ENCODE measurements around the gene BIN1. TPM values are rescaled to one million over a fixed set of nuclear protein-coding genes. Genes with fewer than 3 reads are reported as not detected.

The BIN1 gene
- total RNA-seq, 1 experiment from 2014 or later = 90.4 TPM

GRCh38 chr2:127025359-127026166 lies 81.4 kb downstream of the BIN1 start:
- DNase-seq = peak; percentile 42 to 43
- Histone ChIP-seq H3K36me3 (no peaks in the 10 kb centered on the region), H3K4me3 (peak overlapping the region; percentile 32), H3K27me3 (no peaks in the 10 kb centered on the region), H3K27ac (no peak overlapping the region), H3K9me3 (replicated peaks) (no peaks in the 10 kb centered on the region), H3K4me1 (no peaks in the 10 kb centered on the region)

DNA sequence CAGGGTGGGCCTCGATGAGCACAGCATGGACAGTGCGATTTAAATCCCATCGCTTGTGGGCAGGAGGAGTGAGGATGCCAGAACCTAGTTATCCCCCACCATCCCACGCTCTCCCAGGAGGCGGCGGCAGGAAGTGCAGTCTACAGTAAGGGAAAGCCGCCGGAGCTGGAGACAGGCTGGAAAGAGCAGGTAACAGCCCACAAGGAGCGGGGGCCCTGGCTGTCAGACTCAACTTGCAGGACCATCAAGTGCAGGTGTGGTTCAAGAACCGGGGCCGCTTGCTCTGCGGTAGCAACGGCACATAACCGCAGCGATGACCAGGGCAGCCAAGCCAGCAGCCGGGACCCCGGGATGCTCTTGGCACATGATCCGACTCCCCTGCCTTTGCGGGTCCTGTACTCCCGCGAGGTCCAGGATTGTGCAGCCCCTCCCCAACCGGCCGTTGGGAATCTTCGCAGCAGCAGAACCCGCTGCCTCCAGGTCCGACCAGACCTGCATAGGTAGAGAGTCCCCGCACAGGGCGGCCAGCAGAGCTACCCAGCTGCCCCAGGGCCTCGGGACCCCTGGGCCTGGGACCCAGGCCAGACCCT lies 82.1 kb downstream of the BIN1 start:
- Histone ChIP-seq H3K27ac (no peak overlapping the region), H3K27me3 (no peaks in the 10 kb centered on the region), H3K36me3 (no peaks in the 10 kb centered on the region), H3K4me3 (no peak overlapping the region), H3K9me3 (replicated peaks) (no peaks in the 10 kb centered on the region), H3K4me1 (no peaks in the 10 kb centered on the region)
- no peak for DNase-seq

DNA sequence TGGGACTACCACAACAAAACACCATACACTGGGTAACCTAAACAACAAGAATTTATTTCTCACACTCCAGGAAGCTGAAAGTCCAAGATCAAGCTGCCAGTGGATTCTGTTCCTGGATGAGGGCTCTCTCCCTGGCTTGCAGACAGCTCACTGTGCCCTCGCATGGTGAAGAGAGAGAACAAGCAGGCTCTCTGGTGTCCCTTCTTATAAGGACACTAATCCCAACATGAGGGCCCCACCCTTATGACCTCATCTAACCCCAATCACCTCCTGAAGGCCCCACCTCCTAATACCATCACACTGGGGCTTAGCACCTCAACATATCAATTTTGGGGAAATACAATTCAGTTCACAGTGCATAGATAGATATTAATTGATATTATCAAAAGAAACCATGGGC lies 83.5 kb downstream of the BIN1 start:
- H3K4me1 ChIP-seq = no peaks in the 10 kb centered on the region
- DNase-seq = no peak
- H3K27ac ChIP-seq = no peak overlapping the region
- H3K36me3 ChIP-seq = no peaks in the 10 kb centered on the region
- H3K9me3 ChIP-seq (replicated peaks) = no peaks in the 10 kb centered on the region
- no peak overlapping the region for H3K4me3 ChIP-seq
- no peaks in the 10 kb centered on the region for H3K27me3 ChIP-seq

DNA sequence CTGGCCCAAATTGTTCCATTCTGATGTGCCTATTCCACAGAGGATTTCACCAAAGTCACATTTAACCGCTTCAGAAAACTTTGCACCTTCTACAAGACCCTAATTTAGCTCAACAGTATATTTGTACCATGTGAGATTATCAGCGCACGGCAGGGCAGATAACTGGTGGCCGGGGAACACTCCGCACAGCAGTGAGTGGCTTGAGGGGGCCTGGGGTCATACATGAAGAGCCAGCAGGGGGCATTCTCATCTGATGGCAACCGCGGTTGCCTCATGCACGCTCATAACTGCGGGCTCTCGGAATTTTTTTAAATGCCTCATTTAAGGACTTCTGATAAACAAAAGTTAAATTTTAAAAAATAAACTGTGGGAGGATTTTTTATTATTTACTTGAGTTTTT lies 84.1 kb downstream of the BIN1 start:
- H3K9me3 ChIP-seq (replicated peaks) = no peaks in the 10 kb centered on the region
- no peak for DNase-seq
- no peak overlapping the region for H3K4me3 ChIP-seq
- H3K27ac ChIP-seq = no peak overlapping the region
- no peaks in the 10 kb centered on the region for H3K27me3 ChIP-seq
- H3K4me1 ChIP-seq = no peaks in the 10 kb centered on the region
- no peaks in the 10 kb centered on the region for H3K36me3 ChIP-seq

- Histone ChIP-seq H3K4me1 (no peaks in the 10 kb centered on the region), H3K4me3 (no peak overlapping the region), H3K9me3 (replicated peaks) (no peaks in the 10 kb centered on the region), H3K27me3 (no peaks in the 10 kb centered on the region), H3K36me3 (no peaks in the 10 kb centered on the region), H3K27ac (no peak overlapping the region)
- no peak for DNase-seq
These were observed 86.4 kb downstream of the BIN1 start for GRCh38 chr2:127020536-127020935.

- no peaks in the 10 kb centered on the region for H3K27me3 ChIP-seq
- no peaks in the 10 kb centered on the region for H3K9me3 ChIP-seq (replicated peaks)
- no peak for DNase-seq
- H3K4me1 ChIP-seq = no peaks in the 10 kb centered on the region
- H3K36me3 ChIP-seq = no peaks in the 10 kb centered on the region
- no peak overlapping the region for H3K4me3 ChIP-seq
- no peak overlapping the region for H3K27ac ChIP-seq
These were observed 89.4 kb downstream of the BIN1 start for GRCh38 chr2:127017548-127017947.

DNA sequence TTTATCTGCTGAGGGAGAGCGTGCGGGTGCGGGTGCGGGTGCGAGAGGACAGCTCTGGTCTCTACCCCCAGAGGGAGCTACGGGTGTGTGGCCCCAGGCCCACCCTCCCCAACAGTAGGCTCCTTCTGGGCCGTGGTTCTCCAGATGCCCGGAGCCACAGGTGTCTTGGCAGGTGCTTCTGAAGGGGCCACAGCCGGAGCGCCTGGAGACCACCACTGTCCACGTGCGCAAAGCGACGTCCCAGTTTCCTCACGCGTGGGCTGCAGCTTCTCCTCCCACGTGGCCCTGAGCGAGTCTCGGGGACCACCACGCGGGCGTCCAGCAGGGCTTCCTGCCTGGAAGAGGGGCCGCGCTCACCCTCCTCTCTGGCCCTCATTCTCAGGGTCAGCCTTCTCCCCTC lies 90.6 kb downstream of the BIN1 start:
- DNase-seq = no peak
- Histone ChIP-seq H3K4me1 (no peaks in the 10 kb centered on the region), H3K9me3 (replicated peaks) (no peaks in the 10 kb centered on the region), H3K4me3 (no peak overlapping the region), H3K36me3 (no peaks in the 10 kb centered on the region), H3K27ac (no peak overlapping the region), H3K27me3 (no peaks in the 10 kb centered on the region)

DNA sequence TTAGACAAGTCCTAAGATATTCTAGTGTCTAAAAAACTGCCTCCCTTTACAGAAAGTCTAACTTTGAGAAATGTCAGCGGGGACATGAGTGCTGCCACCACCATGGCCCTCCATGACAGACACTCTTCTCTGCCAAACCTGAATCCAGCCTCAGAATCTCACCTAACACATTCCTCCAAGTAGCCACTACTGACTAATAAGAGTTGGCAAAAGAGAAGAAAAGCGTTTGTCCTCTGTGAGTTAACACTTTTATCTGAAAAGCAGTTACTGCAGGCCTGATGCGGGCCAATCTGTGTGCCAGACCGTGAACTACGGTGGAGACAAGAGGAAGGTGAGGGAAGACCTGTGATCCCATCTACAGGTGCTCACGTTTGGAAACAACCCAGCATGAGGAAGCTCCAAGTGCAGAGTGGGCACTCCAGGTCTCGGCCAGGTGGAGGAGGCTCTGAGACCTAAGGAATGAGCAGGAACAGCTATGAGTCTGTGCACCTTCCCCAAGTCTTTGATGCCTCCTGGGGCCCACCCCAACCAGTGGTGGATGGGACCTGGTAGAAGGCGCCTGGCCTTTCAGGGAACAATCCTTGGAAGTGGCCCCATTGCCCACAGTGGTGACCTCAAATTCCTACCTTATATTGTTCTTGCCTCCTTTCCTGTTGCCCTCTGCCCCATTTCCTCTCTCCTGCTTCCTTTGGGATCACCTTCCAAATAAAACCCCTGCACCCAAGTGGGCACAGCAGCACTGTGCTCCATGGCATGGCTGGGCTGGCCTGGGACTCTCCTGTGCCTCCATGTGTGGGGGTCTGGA lies 91.6 kb downstream of the BIN1 start:
- Histone ChIP-seq H3K4me1 (no peaks in the 10 kb centered on the region), H3K27ac (no peak overlapping the region), H3K27me3 (no peaks in the 10 kb centered on the region), H3K9me3 (replicated peaks) (no peaks in the 10 kb centered on the region), H3K4me3 (no peak overlapping the region), H3K36me3 (no peaks in the 10 kb centered on the region)
- DNase-seq = no peak

- no peak for DNase-seq
- H3K27ac ChIP-seq = no peak overlapping the region
These were observed 92.3 kb downstream of the BIN1 start for GRCh38 chr2:127014630-127015029.

DNA sequence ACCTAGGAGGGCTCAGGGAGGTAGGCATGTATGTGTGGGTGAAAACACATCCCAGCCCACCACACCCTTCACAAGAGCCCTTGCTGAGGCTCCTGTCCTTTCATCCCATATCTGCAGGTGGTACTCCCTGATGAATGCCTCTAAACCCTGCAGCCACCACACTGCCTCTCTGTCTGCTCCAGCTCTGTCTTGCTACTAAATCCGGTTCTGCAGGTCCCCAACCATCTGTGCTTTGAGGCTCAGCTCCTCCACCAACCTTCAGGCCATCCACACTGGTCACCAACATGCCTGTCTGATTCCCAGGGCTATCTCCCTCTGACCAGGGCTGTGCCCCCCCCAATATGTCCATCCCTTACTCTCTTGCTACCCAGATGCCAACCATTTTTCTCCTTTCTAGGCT lies 92.7 kb downstream of the BIN1 start:
- Histone ChIP-seq H3K36me3 (no peaks in the 10 kb centered on the region), H3K4me1 (no peaks in the 10 kb centered on the region), H3K27ac (no peak overlapping the region), H3K27me3 (no peaks in the 10 kb centered on the region), H3K4me3 (no peak overlapping the region), H3K9me3 (replicated peaks) (no peaks in the 10 kb centered on the region)
- no peak for DNase-seq

More at GRCh38 chr2:127014630-127015029, 92.3 kb downstream of the BIN1 start:
- H3K4me3 ChIP-seq = no peak overlapping the region
- H3K36me3 ChIP-seq = no peaks in the 10 kb centered on the region
- H3K27me3 ChIP-seq = no peaks in the 10 kb centered on the region
- no peaks in the 10 kb centered on the region for H3K9me3 ChIP-seq (replicated peaks)
- H3K4me1 ChIP-seq = no peaks in the 10 kb centered on the region

DNA sequence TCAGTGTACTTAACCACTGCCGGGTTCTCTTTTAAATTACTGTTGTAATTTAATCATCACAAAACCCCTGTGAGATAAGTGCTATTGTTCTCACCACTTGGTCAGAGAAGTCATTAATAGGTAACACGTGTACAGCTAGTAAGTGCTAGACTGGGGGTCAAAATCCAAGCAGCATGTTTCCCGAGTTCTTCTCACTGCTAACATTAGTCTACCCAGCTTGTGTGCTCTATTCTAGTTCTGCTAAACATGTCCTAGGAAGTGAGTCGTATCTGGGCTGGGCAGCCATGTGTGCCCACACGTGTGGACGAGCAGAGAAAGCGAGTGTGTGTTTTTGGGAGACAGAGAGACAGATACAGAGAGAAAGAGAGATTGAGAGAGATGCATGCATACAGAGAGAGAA lies 94.1 kb downstream of the BIN1 start:
- H3K9me3 ChIP-seq (replicated peaks) = no peaks in the 10 kb centered on the region
- DNase-seq = no peak
- no peak overlapping the region for H3K4me3 ChIP-seq
- H3K36me3 ChIP-seq = no peaks in the 10 kb centered on the region
- no peak overlapping the region for H3K27ac ChIP-seq
- no peaks in the 10 kb centered on the region for H3K27me3 ChIP-seq
- no peaks in the 10 kb centered on the region for H3K4me1 ChIP-seq

- no peaks in the 10 kb centered on the region for H3K9me3 ChIP-seq (replicated peaks)
These were observed 94.7 kb downstream of the BIN1 start for GRCh38 chr2:127012215-127012614.

GRCh38 chr2:127011796-127012195 lies 95.2 kb downstream of the BIN1 start:
- no peaks in the 10 kb centered on the region for H3K4me1 ChIP-seq
- H3K4me3 ChIP-seq = no peak overlapping the region
- no peak overlapping the region for H3K27ac ChIP-seq
- H3K9me3 ChIP-seq (replicated peaks) = no peaks in the 10 kb centered on the region
- no peaks in the 10 kb centered on the region for H3K27me3 ChIP-seq
- no peaks in the 10 kb centered on the region for H3K36me3 ChIP-seq
- no peak for DNase-seq

More at GRCh38 chr2:127012215-127012614, 94.7 kb downstream of the BIN1 start:
- H3K4me3 ChIP-seq = no peak overlapping the region
- no peak overlapping the region for H3K27ac ChIP-seq
- DNase-seq = no peak
- no peaks in the 10 kb centered on the region for H3K27me3 ChIP-seq
- H3K4me1 ChIP-seq = no peaks in the 10 kb centered on the region
- H3K36me3 ChIP-seq = no peaks in the 10 kb centered on the region

DNA sequence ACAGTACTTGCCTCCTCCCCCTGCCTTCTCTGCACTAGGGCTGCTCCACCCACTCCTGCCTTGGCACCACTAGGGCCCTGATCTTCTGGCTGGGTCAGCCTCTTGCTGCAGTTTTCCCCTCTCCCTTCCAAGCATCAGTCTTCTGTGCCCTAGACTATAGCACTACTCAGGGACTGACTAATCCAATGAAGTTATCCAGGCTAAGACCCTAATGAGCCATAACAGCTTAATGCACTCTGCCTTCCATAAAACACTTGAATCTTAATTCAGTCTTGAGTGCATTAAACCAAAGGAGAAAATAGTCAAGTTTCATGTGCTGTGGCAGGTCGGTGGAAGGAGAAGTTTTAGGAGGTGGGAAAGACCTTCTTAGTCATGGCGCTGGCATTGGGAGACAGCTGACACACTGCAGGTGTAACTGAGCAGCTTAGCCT lies 95.7 kb downstream of the BIN1 start:
- no peaks in the 10 kb centered on the region for H3K4me1 ChIP-seq
- H3K9me3 ChIP-seq (replicated peaks) = no peaks in the 10 kb centered on the region
- no peaks in the 10 kb centered on the region for H3K27me3 ChIP-seq
- no peak overlapping the region for H3K27ac ChIP-seq
- no peak overlapping the region for H3K4me3 ChIP-seq
- H3K36me3 ChIP-seq = no peaks in the 10 kb centered on the region
- DNase-seq = no peak
